ENCODE measurements around the gene CCSER1. TPM values are rescaled to one million over a fixed set of nuclear protein-coding genes. Genes with fewer than 3 reads are reported as not detected.
"Not testable (repeated sequence)": the region's sequence is repeated elsewhere in the genome, so short reads cannot be mapped to it uniquely, and the experiment has no call there.

Gene CCSER1
- total RNA-seq, 1 donor from 2014 or later, result not detected

DNA sequence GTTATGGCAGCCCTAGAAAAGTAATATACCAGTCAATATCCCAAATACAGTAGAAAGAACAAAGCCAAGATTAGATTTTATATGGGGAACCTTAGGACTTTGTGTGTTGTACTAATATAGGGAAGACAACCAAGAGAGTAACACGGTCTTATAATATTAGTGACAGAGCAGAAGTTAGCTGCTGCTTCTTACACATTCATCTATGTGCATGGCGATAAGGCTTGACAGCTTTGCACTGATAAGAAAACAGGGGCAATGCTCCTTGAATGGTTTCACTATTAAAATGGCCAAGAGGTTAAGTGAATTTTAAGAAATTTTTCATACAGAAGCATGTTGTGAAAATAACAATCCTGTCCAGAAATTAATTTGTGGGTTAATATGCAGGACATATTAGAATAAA lies 521.6 kb downstream of the CCSER1 start:
- no peak for DNase-seq (ENCODE audit: low read depth)

DNA sequence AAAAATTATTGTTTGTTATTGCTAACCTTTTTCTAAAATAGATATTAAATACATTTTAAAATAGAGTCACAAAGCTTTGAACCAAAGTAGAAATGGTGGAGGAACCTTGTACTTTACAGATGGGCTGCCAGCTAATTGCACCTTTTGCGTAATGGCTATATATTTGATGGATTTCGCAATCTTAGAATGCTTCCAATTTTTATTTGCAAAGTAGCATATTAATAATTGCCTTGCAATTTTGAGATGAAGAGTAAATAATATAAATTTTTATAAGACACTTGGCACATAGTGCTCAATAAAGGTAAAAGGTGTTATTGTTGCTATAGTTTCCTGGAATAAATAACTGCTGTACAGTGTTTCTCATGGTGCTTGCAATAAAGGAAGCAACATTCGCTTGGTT lies 533.5 kb downstream of the CCSER1 start:
- DNase-seq (ENCODE audit: low read depth), result no peak

DNA sequence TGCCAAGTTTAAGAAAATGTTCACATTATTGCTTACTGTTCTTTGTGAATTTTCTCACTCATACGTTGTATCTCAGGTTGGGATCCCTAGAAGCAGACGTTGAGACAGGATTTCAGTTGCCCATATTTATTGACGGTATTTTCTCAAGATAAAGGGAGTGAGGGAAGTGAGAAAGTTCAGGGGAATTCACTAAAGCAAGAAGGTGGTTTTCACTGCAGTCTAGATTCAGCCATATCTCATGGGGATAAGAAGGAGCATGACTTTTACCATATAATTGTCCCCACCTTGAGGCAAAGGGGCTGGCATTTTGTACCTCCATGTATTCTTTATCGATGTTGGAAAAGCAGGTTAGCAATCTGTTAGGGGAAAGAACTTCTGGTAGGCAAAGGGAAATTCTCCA lies 543.0 kb downstream of the CCSER1 start:
- DNase-seq (ENCODE audit: low read depth), result no peak

DNA sequence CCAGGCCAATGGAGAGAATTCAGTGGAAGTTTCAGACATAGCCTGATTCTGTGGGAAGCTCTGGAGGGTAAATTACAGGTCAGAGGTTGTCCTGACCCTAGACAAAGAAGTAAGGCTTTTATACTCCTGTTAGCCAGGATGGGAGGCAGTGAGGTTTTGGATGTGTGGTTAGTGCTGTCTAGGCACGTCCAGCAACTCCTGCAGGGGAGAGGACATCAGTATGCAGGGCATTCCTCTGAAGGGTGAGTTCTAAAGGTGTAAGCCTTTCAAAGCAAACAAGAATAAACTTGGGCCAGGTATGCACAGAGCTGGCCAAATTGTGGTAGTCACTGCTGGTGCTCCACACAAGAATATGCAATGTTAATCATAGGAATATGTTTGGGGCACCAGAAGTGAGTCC lies 562.5 kb downstream of the CCSER1 start:
- DNase-seq (ENCODE audit: low read depth), result no peak

DNA sequence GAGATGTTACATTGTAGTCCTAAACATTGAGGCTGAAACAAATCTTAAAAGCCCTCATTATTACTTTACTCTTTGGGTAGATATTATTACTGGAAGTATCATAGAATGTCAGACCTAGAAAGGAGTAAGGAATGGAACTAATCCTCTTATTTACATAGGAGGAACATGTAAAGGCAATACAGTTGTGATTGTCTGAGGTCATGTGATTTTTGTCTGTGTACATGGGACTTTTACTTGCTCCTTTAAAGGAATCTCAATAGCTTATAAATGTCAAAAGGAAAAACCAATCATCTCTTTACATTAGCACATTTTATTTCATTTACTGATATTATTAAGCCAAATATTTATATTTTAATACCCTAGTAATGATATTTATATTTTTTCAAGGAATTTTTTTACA lies 568.2 kb downstream of the CCSER1 start:
- DNase-seq (ENCODE audit: low read depth), result no peak

DNA sequence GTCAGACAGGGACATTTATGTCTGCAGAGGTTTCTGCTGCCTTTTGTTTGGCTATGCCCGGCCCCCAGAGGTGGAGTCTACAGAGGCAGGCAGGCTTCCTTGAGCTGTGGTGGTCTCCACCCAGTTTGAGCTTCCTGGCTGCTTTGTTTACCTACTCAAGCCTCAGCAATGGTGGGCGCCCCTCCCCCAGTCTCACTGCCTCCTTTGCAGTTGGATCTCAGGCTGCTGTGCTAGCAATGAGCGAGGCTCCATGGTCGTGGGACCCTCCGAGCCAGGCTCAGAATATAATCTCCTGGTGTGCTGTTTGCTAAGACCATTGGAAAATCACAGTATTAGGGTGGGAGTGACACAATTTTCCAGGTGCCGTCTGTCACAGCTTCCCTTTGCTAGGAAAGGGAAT lies 578.3 kb downstream of the CCSER1 start:
- DNase-seq (ENCODE audit: low read depth), result not testable (repeated sequence)

DNA sequence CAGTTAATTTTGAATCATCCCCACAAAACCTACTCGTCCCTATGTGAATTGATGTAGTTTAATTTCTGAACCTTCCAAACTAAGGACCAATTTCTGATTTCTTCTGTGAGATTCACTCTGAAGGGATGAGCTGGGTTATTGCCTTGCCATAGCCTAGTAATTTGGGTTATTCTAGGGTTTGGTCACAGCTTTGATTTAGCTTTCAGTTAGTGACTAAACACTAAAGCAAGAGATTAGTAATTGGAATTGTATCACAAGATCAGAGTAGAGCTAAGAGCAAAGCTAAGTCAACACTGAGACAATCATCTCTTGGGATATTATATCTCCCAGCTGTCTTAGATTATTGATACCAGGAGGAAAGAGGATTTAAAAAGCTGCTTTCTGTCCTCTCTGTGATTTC lies 588.0 kb downstream of the CCSER1 start:
- no peak for DNase-seq (ENCODE audit: low read depth)

DNA sequence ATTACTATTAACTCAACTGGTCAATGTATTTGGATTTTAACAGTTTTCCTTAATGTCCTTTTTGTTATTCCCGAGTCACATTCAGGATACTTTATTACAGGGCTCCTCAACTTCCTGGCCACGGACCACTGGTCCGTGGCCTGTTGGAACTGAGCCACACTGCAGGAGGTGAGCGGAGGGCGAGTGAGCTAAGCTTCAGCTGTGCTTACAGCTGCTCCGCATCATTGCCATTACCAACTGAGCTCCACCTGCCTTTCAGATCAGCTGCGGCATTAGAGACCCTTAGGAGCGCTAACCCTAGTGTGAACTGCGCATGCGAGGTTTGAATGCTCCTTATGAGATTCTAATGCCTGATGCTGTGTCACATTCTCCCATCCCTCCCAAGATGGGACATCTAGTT lies 591.7 kb downstream of the CCSER1 start:
- peak; percentile 27 for DNase-seq (ENCODE audit: low read depth)

DNA sequence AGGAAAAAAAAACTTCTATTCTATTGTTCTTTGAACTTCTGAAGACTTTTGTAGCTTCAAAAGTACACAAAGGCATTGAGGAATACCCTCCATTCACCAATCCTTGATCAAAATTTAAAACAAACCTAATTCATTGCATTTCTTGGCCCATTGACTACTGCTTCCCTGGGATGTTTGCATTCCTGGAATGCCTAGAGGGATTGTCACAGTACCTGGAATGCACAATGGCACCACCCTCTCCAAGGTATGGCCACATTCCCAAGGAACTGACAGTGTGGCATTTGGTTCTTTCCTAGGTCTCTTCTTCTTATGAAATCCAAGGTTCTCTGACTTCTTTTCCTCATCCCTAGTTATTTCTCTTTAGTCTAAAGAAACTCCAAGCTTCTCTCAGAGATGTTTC lies 600.7 kb downstream of the CCSER1 start:
- no peak for DNase-seq (ENCODE audit: low read depth)

DNA sequence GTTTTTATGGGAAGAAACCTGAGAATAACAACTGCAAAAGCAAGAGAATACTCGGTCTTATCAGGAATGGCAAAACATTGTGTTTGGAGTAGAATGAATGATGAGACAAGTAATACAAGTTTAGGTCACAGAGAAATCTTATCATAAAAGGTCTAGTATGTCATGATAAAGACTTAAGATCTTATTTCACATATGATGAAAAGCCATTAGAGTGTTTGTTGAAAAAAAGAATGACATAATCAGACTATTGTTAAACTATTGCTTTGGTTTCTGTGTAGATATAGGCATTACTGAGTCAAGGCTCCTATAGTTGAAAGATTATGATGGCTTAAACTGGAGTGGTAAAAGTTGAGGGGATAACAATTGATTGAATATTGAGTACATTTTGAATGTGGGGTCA lies 603.6 kb downstream of the CCSER1 start:
- no peak for DNase-seq (ENCODE audit: low read depth)

DNA sequence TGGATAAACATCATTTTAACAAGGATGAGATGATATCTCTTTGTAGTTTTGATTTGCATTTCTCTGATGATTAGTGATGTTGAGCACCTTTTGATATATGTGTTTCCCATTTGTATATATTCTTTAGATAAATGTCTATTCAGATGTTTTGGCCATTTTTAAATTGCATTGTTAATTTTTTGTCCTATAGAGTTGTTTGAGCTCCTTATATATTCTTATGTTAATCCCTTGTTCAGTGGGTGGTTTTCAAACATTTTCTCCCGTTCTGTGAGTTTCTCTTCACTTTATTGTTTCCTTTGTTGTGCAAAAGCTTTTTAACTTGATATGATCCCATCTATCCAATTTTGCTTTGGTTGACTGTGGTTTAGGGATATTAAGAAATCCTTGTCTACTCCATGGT lies 606.0 kb downstream of the CCSER1 start:
- no peak for DNase-seq (ENCODE audit: low read depth)

DNA sequence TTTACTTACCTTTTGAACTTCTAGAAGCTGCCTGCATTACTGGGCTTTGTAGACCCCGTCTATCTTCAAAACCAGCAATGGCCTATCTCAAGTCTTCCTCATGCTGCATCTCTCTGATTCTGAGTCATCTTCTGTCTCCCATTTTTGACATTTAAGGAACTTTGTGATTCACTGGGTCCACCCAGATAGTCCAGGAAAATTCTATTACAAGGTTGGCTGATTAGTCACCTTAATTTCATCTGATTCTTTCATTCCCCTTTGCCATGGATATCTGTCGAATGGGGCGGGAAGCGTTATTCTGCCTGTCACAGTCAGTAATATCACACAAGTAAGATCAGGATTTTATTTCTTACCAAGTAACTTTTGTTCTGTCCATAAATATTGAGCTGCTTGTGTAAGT lies 618.0 kb downstream of the CCSER1 start:
- DNase-seq (ENCODE audit: low read depth), result no peak

DNA sequence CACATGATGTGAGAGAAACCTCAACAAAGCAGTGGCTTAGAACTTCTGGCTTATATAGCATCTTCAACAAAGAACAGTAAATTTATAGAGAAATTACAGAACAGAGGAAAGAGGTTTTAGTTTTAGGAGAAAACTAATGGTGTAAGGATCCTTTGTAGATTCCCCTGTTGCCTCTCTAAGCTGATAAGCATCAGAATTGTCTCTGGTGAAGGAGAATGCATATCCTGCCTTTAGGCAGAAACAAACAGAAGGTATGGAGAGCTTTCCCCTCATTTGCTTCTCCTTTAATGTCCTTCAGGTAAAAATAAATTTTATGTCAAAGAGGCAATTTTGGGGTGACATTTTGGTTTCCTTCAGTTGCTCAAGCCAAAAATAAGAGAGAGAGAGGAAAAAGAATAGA lies 625.9 kb downstream of the CCSER1 start:
- no peak for DNase-seq (ENCODE audit: low read depth)

DNA sequence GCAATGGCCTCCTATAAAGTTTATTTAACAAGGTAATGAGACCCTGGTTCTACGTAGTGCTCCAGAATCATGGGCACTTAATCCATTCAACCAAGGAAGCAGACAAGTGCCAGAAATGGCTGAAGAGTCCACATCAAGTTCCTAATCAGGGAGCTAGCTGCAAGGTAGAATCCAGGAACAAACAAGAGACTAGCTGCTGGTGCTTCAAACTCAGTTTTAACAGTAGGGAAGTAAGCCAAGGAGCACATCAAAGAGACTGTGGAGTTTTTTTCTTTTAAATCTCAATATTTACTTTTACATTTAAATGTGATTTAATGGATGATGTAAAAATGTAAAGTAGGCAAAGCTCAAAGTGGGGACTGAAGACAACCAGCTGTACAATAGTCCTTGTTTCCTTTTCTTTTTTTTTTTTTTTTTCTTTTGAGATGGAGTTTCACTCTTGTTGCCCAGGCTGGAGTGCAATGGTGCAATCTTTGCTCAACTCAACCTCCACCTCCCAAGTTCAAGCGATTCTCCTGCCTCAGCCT lies 630.4 kb downstream of the CCSER1 start:
- DNase-seq (ENCODE audit: low read depth), result no peak

DNA sequence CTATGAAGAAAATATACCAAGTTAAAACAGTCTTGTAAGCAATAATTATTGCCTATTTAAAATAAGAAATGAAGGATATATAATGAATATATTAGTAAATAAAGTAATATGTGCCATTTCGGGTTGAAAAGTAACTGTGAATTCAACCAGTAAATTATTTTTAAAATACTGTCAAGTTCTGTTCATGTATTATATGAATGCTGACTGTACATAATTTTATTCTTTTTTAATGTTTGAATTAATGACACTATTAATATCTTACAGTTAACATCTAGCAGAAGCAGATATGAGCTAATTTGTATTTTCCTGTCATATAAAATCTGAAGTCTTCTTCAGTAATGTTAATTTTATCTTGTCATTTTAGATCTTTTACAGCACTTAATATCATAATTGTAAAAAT lies 632.9 kb downstream of the CCSER1 start:
- no peak for DNase-seq (ENCODE audit: low read depth)

DNA sequence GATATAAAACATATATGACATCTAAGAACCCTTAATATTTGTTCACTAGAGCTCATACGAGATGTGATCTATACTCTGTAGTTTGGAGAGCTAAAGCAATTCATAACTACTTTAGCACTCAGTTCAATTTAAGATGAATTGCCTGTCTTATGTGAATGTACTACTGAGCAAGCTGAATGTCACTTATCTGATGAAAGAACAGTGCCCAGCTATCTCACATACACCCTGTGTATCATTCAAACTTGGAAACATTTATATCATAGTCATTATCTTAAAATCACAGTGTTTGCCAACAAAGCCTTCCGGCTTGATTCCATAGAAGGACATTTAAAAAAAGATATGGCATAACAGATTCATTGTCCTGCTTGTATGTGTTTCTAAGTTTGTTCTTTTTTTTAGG lies 639.6 kb downstream of the CCSER1 start:
- DNase-seq (ENCODE audit: low read depth), result no peak

DNA sequence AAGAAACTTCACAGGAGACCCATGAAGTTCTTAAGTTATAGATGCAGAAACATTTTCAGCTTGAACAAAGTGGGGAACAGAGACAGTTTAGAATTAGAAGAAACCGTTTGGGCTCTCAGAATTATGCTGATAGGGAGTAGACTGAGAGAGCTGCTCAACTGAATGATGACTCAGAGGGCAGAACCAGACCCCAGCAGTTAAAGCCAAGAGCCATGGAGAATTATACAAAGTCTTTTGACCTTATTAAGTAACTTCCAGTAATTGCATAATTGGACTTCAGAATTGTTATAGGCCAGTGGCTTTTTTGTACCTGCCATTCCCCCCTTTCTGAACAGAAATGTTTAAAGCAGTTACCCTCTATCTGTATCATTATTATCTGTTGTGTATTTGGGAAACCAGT lies 642.1 kb downstream of the CCSER1 start:
- DNase-seq (ENCODE audit: low read depth), result no peak

DNA sequence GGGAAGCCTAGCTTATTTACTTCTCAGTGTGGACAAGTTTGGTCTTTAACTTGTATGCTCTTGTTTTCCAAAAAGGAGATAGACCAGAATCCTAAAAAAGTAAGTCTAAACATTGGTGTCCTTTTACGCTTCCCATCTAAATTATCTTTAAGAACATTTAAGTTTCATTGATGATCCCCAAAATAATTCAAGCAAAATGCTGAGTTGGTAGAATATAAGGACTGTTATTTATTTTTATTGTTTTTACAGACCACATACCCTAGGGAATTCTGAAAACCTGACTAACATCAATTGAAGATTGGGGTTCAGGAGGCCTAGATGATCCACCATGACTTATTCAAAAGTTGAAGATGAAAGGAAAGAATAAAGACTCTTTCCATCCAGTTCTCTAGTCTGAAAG lies 653.0 kb downstream of the CCSER1 start:
- no peak for DNase-seq (ENCODE audit: low read depth)

DNA sequence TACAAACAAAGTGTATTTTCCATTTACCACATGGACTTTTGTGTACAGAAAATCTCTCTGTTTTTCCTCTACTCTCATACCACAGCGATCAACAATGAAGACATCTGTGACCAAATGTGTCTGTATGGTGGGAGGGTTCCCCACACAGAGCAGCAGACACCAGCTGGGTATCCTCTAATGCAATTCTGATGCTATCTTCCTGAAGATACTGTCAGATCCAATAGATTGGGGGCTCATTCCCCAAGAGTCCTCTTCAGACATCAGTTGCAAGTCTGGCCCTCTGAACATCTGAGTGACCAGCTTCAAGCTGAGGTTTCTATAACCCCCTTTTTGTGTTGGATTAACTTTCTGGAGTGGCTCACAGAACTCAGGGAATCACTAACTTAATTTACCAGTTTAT lies 659.4 kb downstream of the CCSER1 start:
- no peak for DNase-seq (ENCODE audit: low read depth)

DNA sequence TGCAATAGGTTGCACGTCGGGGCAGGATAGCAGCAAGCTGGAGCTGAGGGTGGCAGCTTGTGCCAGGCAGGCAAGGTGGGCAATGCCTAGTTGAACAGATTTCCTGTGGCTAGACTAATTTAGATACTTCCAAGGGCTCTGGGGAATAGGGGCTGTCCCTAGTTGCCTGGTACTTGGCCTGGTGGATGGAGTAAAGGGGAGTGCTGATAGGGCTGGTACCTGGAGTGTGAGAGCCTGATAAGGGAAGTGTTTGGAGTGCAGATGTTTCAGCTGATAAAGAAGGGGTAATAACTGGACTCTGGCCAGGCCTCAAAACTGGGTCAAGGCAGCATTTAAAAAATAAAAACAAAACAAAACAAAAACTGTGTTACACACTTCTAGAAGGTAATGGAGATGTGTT lies 665.5 kb downstream of the CCSER1 start:
- DNase-seq (ENCODE audit: low read depth), result no peak

DNA sequence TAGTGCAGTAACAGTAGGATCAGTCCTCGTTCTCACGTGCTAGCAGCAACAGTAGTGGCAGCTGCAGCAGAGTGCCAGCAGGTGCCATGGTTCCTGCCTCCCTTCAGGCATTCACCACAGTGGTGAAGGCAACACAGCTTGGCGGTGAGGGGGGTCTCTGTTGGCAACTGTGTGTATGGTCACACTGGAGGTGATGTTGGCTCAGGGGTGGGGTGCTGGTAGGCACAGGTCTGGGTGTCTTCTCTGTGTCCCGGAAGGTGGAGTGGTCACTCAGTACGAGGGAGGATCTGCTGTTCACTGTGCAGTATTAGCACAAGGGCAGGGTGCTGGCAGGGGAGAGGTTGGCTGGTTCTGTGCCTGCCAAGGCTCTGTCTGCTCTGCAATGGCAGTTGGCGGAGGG lies 671.8 kb downstream of the CCSER1 start:
- DNase-seq (ENCODE audit: low read depth), result no peak

DNA sequence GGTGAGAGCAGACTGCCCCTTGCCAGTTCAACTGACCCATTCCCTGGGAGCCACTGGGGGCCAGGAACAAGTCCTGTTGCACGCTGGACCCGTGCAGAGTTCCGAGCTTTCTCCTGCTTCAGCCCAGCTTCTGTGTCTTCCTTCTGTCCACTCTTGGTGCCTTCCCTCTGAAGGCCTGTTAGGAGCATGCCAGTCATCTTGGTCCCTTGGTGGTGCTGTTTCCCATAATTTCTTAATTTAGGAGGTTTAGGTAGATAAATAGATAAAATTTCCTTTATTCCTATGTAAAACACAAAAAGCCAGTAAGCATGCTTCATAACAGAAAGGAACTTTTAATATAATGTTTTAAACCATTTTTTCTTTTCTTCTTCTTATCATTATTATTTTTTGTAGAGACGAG lies 672.7 kb downstream of the CCSER1 start:
- DNase-seq (ENCODE audit: low read depth), result no peak

DNA sequence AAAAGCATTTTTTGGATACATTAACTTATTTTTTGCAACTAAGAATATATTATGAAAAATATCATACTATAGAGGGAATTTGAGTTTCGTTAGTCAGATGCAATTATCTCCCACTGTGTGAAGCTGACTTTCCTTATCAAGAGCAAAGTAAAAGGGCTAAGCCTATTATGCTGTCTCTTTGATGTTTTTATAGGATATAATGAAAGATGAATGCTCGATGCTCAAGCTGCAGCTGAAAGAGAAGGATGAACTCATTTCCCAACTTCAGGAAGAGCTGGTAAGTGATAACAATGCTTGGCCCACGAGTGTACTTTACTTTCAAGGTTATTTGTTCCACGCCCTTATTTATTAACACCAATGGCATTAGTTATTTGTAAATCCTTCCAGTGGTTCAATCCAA lies 688.4 kb downstream of the CCSER1 start:
- DNase-seq (ENCODE audit: low read depth), result no peak

DNA sequence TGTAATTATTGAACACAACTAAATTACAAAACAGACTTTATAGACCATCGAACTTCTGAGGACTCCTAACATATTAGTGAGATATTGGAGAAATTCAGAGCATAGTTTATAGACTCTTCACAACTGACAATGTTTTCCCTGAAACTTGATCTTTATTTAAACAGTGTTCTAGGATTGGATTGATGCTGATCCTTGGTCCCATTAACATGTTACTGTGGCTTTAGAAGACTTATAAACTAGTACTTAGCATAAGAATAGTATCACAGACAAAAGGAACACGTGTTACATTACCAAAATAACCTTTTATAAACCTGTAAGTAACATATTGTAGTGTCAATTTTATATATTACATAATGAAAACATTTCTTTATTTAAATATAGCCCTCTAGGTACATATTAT lies 689.6 kb downstream of the CCSER1 start:
- no peak for DNase-seq (ENCODE audit: low read depth)
